ENCODE data around the gene LPIN1. TPM values are rescaled to one million over a fixed set of nuclear protein-coding genes. Genes with fewer than 3 reads are reported as not detected.

LPIN1 gene
- total and polyA plus RNA-seq, 2 donors (not counting 1 experiment from before 2014, with no cell fraction given), result 36.3 to 99.1 TPM

DNA sequence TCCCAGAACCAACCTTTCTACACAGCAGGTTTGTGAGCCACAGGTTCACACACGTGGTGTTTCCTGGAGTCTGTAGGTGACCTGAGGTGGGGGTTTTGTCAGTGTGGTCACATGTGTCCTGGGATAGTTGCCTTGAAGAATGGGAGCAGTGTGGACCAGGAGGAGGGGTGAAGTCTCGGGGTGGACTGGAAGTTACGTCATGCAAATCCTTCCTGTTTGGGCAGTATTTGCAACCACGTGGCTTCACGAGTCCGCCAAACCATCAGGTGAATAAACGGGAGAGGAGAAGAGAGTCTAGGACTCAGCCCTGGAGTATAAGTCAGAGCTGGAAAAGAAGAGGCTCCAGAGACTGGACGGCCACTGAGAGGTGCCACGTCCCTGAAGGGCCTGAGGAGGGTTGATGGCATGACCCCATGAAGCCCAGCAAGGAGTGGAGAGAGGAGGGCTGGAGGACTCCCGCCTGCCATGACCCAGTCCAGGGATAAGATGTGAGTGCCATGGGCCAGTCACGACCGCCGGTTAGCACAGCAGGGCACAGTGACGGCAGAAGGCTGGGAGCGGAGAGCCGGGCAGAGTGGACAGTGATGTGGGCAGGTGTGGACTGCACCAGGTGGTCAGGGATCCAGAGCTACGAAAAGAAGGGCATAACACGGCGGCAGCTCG is 16.5 kb downstream of the LPIN1 start:
- Mint-ChIP-seq H3K27ac (no peak overlapping the region), H3K4me3 (no peak overlapping the region), H3K27me3 (no peaks in the 10 kb centered on the region), H3K9me3 (ENCODE audit: insufficient read depth) (no peaks in the 10 kb centered on the region), H3K4me1 (peaks cover 25% of the 10 kb centered on the region)
- ChIA-PET POLR2A (no interaction called here), CTCF (interaction anchor here (0.7 to 1.6 kb wide), 3 partner anchors 17 to 546 kb away, joined by 3 to 5 read pairs (median 4); no protein-coding TSS in a partner anchor)
- Histone ChIP-seq H3K4me2 (replicated peaks; ENCODE audit: low read depth, low read length, poor library complexity, severe bottlenecking) (no peak overlapping the region), H3K79me2 (ENCODE audit: control insufficient read depth, insufficient read depth, low read length) (peaks cover 68% of the 10 kb centered on the region), H3K9me3 (ENCODE audit: control extremely low read depth in 1 of 3, control insufficient read depth in 2 of 3, insufficient read depth in 1 of 3, low read length in 2 of 3) (no peaks in the 10 kb centered on the region), H3K27ac (ENCODE audit: low read length in 2 of 2) (no peak overlapping the region), H3K9ac (ENCODE audit: low read length) (no peak overlapping the region), H3K36me3 (replicated peaks in 1 of 2; ENCODE audit: control extremely low read depth in 1 of 2, control insufficient read depth in 1 of 2, extremely low read depth in 1 of 2, insufficient read depth in 2 of 2, low read length in 1 of 2) (peaks cover 0 to 38% of the 10 kb centered on the region in 2 experiments), H3K4me1 (ENCODE audit: control insufficient read depth in 2 of 2, insufficient read depth in 2 of 2, low read length in 2 of 2) (peaks cover 7 to 11% of the 10 kb centered on the region in 2 donors), H2AFZ (ENCODE audit: insufficient read depth, low read depth, low read length, poor library complexity, severe bottlenecking) (no peak overlapping the region), H3K4me3 (ENCODE audit: control extremely low read depth in 1 of 5, extremely low read depth in 1 of 5, insufficient read depth in 1 of 5, low read depth in 2 of 5, low read length in 4 of 5) (no peak overlapping the region), H3K27me3 (replicated peaks in 1 of 4; ENCODE audit: control extremely low read depth in 1 of 4, control insufficient read depth in 3 of 4, insufficient read depth in 4 of 4, low read length in 3 of 4) (no peaks in the 10 kb centered on the region), H4K20me1 (ENCODE audit: control insufficient read depth, insufficient read depth, low read length, poor library complexity, severe bottlenecking) (peaks cover 29% of the 10 kb centered on the region)
- ATAC-seq (ENCODE audit: low read depth) (no peak), DNase-seq (no peak)
- WGBS (ENCODE audit: insufficient coverage), result 86% methylated on average over 20 of the region's 20 CpGs
- intact Hi-C loops (cut with micrococcal nuclease), result no loop called here
- no peak for TF ChIP-seq CTCF (IDR thresholded peaks at IDR 0.05)
- TF ChIP-seq EZH2 (IDR thresholded peaks at IDR 0.05; ENCODE audit: borderline replicate concordance, insufficient read depth, low read depth, low read length, poor library complexity, severe bottlenecking), result no peak

DNA sequence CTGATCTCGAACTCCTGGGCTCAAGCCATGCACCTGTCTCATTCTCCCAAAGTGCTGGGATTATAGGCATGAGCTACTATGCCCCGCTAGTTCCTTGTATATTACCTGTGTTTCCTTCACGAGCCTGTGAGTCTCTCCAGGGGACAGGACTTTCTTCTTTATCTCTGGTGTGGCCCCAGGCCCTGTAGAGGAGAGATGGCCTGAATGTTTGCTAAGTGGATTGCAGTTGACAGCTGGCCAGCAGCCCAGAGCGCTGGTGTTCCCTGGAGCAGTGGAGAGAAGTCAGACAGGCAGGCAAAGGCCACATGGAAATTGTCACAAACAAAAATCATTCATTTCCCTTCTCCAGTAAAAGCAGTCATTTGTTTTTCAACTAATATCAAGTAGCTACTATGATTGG is 17.9 kb downstream of the LPIN1 start:
- no peak for TF ChIP-seq EZH2 (IDR thresholded peaks at IDR 0.05; ENCODE audit: borderline replicate concordance, insufficient read depth, low read depth, low read length, poor library complexity, severe bottlenecking)
- no peak for TF ChIP-seq CTCF (IDR thresholded peaks at IDR 0.05)
- no peak overlapping the region for H3K9ac ChIP-seq (ENCODE audit: low read length)
- Mint-ChIP-seq H3K4me3 (no peak overlapping the region), H3K4me1 (peaks cover 13% of the 10 kb centered on the region), H3K9me3 (ENCODE audit: insufficient read depth) (no peaks in the 10 kb centered on the region), H3K27me3 (no peaks in the 10 kb centered on the region), H3K27ac (no peak overlapping the region)
- H3K79me2 ChIP-seq (ENCODE audit: control insufficient read depth, insufficient read depth, low read length), result peaks cover 55% of the 10 kb centered on the region
- no peak overlapping the region for H2AFZ ChIP-seq (ENCODE audit: insufficient read depth, low read depth, low read length, poor library complexity, severe bottlenecking)
- no peak overlapping the region for H3K4me2 ChIP-seq (replicated peaks; ENCODE audit: low read depth, low read length, poor library complexity, severe bottlenecking)
- H3K27me3 ChIP-seq (replicated peaks in 1 of 4; ENCODE audit: control extremely low read depth in 1 of 4, control insufficient read depth in 3 of 4, insufficient read depth in 4 of 4, low read length in 3 of 4), result no peaks in the 10 kb centered on the region
- WGBS (ENCODE audit: insufficient coverage), result 100% methylated on average over 4 of the region's 4 CpGs
- intact Hi-C loops (cut with micrococcal nuclease), result no loop called here
- no peaks in the 10 kb centered on the region for H3K4me1 ChIP-seq (ENCODE audit: control insufficient read depth in 2 of 2, insufficient read depth in 2 of 2, low read length in 2 of 2)
- DNase-seq (no peak), ATAC-seq (ENCODE audit: low read depth) (no peak)
- H3K4me3 ChIP-seq (ENCODE audit: control extremely low read depth in 1 of 5, extremely low read depth in 1 of 5, insufficient read depth in 1 of 5, low read depth in 2 of 5, low read length in 4 of 5), result no peak overlapping the region
- H3K27ac ChIP-seq (ENCODE audit: low read length in 2 of 2), result no peak overlapping the region
- ChIA-PET CTCF (interaction anchor here (1.0 kb wide), 1 partner anchor 71 kb away, joined by 4 read pairs; no protein-coding TSS in a partner anchor), POLR2A (no interaction called here)
- H4K20me1 ChIP-seq (ENCODE audit: control insufficient read depth, insufficient read depth, low read length, poor library complexity, severe bottlenecking), result peaks cover 24% of the 10 kb centered on the region
- H3K36me3 ChIP-seq (replicated peaks in 1 of 2; ENCODE audit: control extremely low read depth in 1 of 2, control insufficient read depth in 1 of 2, extremely low read depth in 1 of 2, insufficient read depth in 2 of 2, low read length in 1 of 2), result peaks cover 0 to 43% of the 10 kb centered on the region in 2 experiments
- no peaks in the 10 kb centered on the region for H3K9me3 ChIP-seq (ENCODE audit: control extremely low read depth in 1 of 3, control insufficient read depth in 2 of 3, insufficient read depth in 1 of 3, low read length in 2 of 3)

Measured in B cell (primary cell).